GM21737 (cell line): ENCODE measurements around the gene STIM1.
"Not testable (repeated sequence)": the region's sequence is repeated elsewhere in the genome, so short reads cannot be mapped to it uniquely, and the experiment has no call there.

Experiments
- ATAC-seq: cut with Tn5 transposase; IDR thresholded peaks from one replicate; pipeline ENCODE4 v1.9.1; 2021; ENCODE audit warnings: mild to moderate bottlenecking, moderate library complexity; ENCODE audit not compliant: unreplicated experiment

The STIM1 gene

DNA sequence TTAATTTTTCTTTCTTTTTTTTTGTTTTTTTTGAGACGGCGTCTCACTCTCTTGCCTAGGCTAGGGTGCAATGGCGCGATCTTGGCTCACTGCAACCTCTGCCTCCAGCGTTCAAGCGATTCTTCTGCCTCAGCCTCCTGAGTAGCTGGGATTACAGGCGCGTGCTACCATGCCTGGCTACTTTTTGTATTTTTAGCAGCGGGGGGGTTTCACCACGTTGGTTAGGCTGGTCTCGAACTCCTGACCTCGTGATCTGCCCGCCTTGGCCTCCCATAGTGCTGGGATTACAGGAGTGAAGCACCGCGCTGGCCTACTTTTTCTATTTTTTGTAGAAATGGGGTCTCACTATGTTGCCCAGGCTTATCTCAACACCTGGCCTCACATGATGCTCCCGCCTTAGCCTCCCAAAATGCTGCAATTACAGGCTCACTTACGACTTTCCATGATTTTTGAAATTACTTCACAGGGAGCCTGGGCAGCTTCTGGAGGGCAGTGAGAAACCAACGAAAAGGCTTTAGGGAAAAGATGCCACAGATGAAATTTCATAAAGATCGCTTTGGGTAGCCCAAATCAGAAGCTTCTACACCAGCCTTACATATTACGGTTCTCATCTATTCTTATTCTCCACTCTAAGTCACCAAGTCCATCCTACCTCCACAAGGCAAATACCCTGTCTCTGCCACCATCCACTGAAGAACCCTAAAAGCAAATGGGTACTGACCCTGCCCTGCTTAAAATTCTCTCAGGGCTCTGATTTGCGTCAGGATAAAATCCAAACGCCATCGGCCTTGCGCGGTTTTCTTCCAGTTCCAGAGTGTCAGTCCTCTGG lies 238.3 kb downstream of the STIM1 start:
- ATAC-seq: no peak

DNA sequence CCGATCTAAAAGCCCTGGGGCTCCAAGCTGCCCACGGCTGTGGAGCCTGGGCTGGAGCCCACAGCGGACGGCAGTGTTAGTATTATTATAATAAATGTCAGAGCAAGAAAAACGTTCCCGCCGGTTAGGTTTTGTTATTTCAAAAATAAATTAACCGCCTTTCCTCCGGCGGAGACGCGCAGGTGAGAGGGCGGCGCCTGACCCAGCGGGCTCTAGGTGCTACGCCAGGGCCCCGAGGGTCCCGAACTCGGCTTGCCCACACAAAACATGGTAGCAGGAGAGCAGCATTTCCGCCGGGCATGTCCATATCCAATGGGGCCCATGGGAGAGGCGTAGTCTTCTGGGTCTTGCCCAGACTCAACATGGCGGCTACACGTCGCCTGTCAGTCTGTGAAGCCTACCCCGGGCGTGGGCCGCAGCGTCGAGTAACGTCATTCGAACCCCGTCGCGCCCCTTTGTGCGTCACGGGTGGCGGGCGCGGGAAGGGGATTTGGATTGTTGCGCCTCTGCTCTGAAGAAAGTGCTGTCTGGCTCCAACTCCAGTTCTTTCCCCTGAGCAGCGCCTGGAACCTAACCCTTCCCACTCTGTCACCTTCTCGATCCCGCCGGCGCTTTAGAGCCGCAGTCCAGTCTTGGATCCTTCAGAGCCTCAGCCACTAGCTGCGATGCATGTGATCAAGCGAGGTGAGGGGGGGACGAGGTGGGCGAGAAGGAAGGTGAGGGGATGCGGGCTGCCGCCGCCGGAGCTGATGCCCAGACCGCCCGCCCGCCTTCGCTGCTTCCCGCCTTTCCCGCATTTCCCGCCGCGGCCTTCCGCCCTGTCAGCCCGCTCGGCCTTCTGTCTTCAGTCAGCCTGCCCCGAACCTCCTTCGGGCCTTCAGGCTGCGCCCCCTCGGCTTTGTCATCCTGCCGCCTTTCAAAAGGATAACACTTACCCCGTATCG lies 239.2 kb downstream of the STIM1 start, which contains the start of gene RRM1:
RRM1 (plus strand) TSS at position 452 of the 944 bp plus-strand sequence; CDS start at position 666, 214 bp downstream.
- peak; percentile 96 for ATAC-seq

DNA sequence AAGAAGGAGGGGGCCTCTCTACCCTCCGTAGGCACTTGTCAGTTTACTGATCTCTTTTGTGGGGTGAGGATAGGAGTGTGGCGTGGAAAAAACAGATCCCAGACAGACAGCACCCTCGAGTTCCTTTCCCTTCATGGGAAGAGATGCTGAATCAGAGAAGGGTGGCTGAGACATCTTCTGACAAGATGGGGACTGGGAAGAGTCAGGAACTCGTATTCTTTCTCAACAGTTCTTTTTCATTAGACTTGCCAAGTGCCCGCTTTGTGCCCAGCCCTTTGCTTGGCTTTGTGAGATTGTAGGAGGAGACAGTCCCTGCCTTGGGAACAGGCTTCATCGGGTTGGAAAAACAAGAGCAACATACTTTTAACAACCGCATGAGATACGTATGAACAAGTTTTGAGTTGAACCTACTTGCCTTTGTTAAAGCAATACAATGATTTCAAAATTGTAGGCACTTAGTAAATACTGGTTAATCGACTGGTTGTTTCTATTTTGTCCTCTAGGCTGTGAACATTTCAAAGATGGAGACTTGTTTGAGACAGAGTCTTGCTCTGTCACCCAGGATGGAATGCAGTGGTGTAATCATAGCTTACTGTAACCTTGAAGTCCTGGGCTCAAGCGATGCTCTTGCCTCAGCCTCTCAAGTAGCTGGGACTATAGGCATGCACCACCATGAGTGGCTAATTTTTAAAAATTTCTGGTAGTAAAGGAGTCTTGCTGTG lies 240.2 kb downstream of the STIM1 start:
- ATAC-seq: no peak

DNA sequence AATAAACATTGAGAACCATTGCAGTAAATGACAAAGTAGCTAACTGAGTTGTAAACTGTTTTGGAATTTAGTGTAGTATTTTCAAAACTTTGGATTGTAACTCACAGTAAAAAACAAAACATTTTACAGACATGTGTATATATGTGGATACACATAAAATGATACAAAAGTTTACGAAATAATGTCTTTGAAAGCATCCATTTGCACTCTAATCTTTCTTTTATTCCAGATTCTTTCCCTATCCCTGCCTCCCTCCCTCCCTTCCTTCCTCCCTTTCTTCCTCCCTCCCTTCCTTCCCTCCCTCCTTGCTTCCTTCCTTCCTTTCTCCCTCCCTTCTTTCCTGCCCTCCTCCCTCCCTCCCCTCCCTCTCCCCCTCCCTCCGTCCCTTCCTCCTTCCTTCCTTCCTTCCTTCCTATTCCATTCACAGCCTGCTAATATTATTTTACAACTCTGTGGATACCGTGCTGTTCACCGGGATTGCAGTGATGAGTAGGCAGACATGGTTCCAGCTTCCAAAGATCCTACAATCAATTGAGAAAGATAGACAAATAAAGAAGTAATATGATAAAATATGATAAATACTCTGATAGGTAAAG lies 242.7 kb downstream of the STIM1 start:
- ATAC-seq: no peak

DNA sequence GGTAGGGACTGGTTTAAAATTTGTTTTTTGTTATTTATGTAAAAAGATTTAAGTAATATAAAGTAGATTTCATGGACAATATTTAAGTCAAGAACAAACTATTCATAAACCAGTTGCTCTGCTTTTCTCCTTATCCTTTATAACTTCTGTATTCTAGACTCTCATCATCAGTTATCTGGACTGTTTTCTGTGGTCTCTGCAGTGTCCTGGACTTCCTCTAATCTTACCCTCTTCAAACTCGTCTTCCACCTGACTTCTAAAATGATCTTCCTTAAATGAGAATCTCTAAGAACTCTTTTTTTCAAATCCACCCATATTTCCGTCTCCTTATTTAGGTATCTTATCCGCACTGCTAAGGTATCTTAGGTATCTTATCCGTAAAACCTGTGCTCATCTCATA lies 247.2 kb downstream of the STIM1 start:
- ATAC-seq: no peak

DNA sequence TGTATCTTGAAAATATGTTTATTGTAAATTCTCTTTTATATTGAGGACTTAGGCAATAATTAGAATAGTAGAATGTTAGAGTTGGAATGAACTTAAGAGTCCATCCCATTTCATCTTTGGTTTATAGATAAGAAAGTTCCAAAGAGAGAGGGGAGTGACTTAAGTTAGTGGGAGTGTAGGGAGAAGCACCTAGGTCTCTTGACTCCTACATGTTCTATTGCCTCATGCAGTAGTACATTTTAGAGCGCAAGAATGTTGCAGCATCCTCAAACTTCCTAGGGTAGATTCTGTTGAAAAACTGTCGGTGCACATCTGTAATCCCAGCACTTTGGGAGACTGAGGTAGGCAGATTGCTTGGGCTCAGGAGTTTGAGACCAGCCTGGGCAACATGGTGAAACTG lies 247.8 kb downstream of the STIM1 start:
- ATAC-seq: no peak

DNA sequence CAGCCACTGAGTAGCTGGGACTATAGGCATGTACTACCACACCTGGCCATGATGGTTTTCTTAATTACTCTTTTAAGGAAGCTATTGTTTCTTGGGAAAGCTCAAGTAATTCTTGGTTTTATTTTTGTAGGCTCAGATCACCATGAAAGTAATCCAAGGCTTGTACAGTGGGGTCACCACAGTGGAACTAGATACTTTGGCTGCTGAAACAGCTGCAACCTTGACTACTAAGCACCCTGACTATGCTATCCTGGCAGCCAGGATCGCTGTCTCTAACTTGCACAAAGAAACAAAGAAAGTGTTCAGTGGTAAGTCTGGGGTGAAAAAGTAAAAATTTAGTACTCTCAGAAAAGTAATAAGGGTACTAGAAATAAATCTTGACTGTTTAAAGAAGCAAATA lies 250.5 kb downstream of the STIM1 start:
- no peak for ATAC-seq

DNA sequence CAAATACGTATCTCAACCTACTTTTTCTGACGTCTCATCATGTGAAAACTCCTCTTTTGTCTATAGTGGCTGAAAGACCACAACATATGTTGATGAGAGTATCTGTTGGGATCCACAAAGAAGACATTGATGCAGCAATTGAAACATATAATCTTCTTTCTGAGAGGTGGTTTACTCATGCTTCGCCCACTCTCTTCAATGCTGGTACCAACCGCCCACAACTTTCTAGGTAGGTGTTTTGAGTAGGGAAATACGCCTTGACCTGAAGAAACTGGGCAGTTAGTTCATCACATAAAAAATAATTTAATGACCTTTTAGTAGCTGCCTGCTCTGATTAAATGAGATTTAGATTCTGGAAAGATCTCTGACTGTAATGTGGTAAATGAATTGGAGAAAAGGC lies 256.4 kb downstream of the STIM1 start:
- no peak for ATAC-seq

DNA sequence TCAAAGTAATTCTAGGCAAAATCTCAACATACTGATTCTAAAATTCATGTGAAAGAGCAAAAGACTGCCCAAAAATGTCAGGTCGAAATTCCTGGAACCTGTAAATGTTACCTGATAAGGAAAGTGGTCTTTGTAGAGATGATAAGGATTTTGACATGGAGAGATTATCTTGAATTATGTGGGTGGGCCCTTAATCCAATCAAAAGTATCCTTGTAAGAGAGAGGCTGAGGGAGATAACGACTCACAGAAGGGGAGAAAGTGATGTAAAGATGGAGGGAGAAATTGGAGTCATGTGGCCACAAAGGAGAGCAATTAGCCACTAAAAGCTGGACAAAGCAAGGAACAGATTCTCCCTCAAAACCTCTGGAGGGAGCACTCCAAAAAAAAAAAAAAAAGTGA lies 259.7 kb downstream of the STIM1 start:
- ATAC-seq: no peak

DNA sequence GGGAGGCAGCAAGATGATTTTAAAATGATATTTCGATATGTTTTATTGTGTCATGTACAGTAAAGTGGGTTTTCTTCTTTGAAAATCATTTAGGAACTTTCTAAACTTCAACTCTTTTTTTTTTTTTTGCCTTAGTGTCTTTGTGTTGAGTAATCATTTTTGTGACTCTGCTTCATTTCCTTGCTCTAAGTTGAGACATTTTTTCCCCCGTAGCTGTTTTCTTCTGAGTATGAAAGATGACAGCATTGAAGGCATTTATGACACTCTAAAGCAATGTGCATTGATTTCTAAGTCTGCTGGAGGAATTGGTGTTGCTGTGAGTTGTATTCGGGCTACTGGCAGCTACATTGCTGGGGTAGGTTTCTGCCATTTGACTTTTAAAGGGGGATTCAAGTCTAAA lies 262.6 kb downstream of the STIM1 start:
- ATAC-seq: no peak

DNA sequence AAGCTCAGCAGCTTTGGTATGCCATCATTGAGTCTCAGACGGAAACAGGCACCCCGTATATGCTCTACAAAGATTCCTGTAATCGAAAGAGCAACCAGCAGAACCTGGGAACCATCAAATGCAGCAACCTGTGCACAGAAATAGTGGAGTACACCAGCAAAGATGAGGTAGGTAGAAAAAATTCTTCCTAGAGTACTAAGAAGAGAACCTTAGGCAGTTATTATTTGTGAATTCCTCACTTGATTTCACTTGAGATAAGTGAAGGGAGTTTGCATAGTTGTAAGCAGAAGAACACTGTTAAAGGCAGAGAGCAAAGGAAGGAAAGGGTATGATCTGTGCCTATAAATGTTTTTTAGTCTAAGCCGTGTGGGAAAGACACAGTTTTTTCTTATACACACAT lies 267.8 kb downstream of the STIM1 start:
- ATAC-seq: no peak

DNA sequence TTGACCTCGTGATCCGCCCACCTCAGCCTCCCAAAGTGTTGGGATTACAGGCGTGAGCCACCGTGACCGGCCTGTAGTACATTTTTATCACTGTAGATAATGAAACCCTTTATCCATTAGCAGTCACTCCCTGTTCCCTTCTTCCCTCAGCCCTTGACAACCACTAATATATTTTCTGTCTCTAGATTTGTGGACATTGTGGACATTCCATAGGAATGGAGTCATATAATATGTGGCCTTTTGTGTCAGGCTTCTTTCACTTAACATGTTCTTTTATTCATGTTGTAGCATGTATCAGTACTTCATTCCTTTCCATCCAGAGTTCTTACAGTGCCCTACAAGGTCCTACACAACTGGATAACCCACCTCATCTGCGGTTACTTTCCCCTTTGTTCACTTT lies 269.7 kb downstream of the STIM1 start:
- no peak for ATAC-seq

DNA sequence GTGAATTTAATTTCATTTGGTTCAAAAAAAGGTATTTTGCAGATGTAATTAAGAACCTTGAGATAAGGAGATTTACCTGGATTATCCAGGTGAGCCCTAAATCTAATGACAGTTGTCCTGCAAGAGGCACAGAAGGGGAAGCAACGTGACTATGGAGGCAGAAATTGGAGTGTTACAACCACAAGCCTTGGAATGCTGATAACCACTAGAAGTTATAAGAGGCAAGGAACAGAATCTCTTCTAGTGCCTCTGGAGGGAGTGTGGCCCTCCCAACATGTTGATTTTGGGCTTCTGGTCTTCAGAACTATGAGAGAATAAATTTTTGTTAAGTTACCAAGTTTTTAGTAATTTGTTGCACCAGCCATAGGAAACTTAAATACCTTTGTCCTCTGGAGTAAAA lies 271.9 kb downstream of the STIM1 start:
- no peak for ATAC-seq

DNA sequence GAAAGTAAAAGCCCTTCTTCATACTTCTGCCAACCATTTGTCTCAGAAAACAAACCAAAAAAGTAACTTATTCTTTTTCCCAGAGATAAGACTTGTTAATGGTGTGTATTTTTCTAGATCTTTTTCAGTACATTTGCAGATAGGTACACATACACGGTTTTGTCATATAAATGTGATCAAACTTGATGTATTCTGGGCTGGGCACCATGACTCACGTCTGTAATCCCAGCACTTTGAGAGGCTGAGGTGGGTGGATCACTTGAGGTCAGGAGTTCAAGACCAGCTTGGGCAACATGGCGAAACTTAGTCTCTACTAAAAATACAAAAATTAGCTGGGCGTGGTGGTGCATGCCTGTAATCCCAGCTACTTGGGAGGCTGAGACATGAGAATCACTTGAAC lies 274.8 kb downstream of the STIM1 start:
- ATAC-seq: not testable (repeated sequence)

DNA sequence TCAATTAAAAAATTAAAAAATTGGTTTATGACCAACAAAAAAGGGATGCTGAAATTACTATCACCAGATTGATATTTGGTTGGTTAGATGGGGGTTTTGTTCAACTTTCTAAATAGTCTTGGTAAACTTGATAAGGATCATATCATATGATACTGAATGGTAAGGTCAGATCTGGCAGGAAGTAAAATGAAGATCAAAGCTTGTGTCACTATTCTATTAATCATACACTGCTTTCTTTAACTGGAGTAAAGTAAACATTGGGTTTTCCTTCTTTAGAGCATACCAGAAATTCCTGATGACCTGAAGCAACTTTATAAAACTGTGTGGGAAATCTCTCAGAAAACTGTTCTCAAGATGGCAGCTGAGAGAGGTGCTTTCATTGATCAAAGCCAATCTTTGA lies 279.3 kb downstream of the STIM1 start:
- no peak for ATAC-seq

DNA sequence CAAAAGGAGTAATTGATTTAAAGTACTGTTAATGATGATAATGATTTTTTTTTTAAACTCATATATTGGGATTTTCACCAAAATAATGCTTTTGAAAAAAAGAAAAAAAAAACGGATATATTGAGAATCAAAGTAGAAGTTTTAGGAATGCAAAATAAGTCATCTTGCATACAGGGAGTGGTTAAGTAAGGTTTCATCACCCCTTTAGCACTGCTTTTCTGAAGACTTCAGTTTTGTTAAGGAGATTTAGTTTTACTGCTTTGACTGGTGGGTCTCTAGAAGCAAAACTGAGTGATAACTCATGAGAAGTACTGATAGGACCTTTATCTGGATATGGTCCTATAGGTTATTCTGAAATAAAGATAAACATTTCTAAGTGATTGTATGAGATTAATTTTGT lies 283.0 kb downstream of the STIM1 start:
- no peak for ATAC-seq

DNA sequence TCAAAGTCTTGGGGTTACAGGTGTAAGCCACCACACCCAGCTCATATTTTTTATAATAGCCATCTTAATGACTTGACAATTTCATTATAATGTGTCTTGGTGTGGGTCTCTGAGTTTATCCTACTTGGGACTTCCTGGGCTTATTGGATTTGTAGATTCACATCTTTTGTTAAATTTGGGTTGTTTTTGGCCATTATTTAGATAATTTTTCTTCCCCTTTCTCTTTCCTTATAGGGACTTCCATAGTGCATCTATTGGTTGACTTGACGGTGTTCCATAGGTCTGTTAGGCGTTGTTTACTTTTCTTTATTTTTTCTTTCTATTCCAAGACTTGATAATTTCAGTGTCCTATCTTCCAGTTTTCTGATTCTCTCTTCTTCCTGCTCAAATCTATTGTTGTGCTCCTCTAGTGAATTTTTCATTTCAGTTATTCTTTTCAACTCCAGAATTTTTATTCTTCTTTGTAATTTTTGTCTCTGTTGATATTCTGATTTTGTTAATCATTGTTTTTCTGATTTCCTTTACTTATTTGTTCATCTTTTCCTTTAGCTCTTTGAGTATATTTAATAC lies 284.7 kb downstream of the STIM1 start:
- no peak for ATAC-seq
